HG02840 (cell line): ENCODE results near the gene GSTA4.

Experiments used
- ATAC-seq: cut with Tn5 transposase; IDR thresholded peaks from one replicate; pipeline ENCODE4 v1.9.1; 2021; ENCODE audit warnings: mild to moderate bottlenecking, moderate library complexity, moderate number of reproducible peaks; ENCODE audit not compliant: unreplicated experiment, low FRiP score

Gene GSTA4, protein sequence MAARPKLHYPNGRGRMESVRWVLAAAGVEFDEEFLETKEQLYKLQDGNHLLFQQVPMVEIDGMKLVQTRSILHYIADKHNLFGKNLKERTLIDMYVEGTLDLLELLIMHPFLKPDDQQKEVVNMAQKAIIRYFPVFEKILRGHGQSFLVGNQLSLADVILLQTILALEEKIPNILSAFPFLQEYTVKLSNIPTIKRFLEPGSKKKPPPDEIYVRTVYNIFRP

DNA sequence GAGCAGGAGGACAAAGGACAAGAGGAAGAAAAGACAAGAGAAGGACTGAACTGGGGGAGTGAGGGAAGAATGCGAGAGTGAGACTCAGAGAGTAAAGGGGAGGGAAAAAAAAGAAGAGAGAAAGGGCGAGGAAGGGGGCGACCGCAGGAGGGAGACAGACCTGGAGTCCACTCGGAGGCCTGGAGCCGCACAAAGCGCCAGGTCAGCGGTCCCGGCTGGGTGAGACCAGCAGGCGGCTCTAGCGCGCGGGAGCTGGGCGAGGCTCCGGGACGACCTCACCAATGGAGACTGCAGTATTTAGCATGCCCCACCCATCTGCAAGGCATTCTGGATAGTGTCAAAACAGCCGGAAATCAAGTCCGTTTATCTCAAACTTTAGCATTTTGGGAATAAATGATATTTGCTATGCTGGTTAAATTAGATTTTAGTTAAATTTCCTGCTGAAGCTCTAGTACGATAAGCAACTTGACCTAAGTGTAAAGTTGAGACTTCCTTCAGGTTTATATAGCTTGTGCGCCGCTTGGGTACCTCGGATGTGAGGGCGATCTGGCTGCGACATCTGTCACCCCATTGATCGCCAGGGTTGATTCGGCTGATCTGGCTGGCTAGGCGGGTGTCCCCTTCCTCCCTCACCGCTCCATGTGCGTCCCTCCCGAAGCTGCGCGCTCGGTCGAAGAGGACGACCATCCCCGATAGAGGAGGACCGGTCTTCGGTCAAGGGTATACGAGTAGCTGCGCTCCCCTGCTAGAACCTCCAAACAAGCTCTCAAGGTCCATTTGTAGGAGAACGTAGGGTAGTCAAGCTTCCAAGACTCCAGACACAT, at the start of gene GSTA4:
Gene GSTA4, minus strand, starts transcription at position 196 of the 824 bp plus-strand sequence. CDS start 1,041 bp downstream, outside the sequence.
- ATAC-seq = peak; percentile 97

DNA sequence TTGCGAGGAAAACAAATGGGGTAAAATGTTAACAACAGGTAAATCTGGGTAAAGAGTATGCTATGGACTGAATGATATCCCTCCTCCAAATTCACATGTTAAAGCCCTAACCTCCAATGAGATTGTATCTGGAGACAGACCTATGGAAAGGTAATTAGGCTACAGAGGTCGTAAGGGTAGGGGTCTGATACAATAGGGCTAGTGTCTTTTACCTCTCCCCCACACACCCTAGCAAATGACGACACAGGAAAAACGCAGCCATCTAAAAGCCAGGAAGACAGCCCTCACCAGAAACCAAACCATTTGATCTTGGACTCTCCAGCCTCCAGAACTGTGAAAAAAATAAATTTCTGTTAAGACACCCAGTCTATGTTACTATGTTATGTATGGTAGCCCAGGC, 49.5 kb upstream of the GSTA4 start:
- no peak for ATAC-seq

DNA sequence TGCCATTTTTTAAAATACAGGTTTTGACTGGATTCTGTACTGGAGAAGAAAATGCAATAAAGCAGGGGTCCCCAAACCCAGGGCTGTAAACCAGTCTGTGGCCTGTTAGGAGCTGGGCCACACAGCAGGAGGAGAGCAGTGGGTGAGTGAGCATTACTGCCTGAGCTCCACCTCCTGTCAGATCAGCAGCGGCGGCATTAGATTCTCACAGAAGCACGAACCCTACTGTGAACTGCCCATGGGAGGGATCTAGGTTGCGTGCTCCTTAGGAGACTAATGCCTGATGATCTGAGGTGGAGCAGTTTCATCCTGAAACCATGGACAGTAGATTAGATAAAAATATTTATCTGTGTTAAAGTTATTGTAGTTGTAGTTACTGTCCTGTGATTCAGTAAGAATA, 49.0 kb upstream of the GSTA4 start:
- ATAC-seq = no peak

DNA sequence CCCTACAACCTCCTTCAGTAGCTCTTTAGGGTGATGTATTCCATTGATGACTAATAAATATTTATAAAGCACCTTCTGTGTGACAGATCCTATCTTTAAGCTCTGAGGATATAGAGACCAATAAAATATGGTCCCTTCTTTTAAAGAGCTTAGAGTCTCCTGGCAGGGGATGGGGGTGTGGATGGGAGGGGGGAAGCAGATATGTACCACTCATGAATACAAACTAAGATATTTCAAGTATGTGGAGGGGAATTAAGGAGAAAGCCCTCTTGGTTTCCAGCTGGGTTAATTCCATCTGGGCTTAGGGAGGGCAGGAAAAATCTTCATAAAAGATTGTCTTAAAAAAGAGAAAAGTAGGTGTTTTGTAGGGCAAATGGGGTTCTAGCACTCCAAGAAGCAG, 48.5 kb upstream of the GSTA4 start:
- no peak for ATAC-seq

DNA sequence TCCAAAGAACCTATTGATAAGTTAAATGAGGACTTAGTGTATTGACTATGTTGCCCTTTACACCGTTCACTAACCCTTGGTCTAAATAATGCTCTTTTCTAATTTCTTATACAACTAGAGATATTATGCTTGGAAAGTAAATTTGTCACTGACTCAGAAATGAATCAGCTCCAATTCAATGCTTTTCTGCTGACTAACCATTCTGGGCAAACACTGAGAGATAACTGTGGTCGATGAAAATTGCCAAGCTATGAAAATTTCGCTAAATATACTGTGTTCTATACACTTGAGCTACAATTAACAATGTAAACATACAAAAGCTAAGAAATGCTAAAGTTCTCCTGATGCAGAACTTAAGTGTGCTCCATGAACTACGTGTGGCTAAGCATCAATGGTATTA, 47.0 kb upstream of the GSTA4 start:
- no peak for ATAC-seq

DNA sequence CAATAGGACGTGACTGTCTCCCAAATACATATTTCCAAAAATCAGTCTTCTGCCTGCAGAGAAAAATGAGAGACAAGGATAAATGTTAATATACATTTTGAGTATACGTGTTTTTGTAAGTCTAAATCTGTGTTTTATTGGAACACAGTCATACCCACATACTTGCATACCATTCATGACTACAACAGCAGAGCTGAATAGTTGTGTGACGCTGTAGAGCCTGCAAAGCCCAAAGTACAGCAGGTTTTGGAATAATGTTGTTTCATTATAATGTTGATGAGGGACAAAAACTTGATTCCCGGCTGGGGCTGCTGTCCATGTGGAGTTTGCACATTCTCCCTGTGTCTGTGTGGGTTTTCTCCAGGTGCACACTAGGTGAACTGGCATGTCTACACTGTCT, 46.3 kb upstream of the GSTA4 start:
- ATAC-seq = no peak

DNA sequence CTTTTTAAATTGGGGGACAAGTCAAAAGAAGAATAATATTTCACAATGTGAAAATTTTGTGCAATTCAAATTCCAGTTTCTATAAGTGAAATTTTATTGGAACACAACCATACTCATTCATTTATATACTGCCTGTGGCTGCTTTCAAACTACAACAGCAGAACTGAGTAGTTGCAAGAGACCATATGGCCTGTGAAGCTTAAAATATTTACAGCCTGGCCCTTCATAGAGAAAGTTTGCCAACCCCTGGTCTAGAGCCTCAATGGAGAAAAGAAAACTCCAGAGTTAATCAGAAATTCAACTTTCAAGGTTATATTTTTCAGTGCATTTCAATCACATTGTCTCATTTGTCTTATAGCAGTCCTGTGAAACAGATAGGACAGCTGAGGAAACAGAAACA, 43.5 kb upstream of the GSTA4 start:
- ATAC-seq = no peak

DNA sequence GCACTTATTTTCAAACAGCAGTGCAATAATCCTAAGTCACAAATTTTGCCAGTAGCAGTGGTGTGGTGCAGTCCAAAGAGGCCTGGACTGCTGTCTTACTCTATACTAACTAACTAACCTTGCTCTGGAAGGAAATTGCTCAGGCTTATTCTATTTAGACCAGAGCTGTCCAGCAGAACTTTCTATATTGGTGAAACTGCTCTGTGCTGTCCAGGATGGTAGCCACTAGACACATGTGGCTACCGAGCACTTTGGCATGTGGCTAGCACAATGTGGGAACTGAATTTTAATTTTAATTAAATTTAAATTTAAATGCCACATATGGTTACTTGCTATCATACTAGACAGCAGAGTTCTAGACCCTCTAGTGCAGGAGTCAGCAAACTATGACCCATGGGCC, 43.1 kb upstream of the GSTA4 start:
- no peak for ATAC-seq

DNA sequence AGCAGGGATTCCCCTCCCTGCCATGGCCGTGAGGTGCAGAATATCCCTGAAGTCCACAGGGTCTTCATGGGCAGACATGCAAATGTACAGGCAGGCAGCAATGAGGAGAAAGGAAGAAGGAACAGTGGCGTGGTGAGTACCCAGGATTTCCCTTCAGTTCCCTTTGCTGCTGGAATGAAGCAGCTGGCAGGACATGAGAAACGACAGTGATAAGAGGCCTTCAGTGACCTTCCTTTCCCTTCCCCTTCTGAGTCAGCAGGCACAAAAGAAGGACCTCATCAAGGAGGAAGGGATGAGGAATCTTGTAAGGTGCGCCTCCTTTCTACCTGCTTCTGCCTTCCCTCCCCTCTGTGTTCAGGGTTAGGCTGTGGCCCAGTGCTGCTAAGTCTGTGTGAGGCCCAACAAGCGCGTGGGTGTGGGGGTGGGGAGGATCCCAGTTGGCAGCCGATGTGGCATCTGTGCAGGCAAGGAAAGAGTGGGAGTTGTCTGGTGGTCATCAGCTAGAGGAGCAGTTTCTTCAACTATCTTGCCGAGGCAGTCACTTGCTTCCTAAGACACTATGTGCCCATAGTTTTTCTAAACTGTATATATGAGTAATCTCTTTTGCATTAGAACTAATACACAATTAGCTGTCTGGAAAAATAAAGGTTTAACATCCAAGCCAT, 40.6 kb upstream of the GSTA4 start:
- no peak for ATAC-seq

DNA sequence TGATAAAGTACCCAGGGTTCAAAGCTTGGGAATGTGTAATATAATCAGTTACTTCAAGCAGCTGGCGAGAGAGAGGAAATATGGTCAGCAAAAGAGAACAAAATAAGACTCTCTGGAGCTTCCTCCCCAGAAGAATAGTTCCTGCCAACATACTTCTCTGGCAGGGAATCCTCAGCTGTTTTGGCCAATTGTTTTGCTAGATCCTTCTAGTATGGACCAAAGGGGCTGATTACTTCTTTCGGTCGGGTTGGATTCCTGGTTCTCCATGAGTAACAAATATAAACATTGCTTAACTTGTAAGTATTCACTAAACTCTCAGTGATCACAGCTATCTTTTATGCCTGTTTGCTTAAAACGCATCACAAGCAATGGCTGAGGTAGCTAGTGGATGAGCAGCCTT, 38.7 kb upstream of the GSTA4 start:
- ATAC-seq = no peak

DNA sequence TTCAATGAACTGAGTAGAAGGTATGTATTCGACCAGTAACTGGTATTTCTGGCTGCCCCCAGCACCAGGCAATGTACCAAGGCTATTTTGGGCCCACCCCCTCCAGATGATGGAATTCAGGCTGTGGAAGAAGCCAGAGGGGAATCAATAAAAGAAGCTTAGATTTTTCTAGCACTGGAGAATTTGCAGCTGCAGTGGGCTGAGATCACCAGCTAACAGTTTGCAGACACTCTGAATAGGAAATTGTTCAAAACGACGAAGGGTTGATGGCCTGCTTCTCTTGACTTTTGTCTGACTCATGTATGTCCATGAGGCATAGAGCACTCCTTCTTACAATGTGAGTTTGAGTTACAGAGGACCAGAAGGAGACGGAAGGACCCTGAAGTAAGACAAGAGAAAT, 37.8 kb upstream of the GSTA4 start:
- ATAC-seq = no peak

DNA sequence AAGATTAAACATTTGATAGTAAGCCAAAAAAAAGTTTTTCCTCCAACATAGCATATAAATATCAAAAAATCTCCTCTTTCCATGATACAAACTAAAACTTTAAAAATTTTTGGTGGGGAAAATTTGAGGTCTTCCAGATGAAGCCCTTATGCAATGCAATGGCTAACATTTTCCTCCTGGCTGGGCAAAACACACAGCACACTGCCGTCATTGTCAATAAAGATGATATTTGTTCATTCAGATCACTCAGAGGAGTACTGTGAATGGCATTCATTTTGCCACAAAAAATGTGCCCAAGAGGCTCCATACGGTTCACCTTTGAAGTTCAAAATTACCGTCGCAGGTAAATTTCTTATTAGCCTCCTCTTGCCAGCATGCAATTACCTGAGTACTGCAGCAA, 36.2 kb upstream of the GSTA4 start:
- ATAC-seq = no peak

DNA sequence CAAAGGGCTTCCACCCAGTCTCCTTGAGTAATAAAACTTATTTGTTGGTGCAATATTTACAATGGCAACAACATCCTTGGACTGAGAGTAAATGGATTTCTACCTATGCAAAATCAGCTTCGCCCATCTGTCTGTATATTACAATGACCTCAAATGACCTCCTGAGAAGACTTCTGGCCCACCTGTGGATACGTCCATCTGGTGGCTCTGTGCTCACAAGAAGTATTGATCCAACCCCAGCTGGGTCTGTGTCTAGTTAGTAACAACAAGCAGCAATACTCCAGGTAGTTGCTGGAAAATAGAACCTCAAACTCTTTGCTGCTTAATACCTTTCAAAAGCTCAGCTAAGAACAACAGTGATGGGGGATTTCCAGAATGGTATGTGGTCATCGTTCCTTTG, 34.7 kb upstream of the GSTA4 start:
- no peak for ATAC-seq

DNA sequence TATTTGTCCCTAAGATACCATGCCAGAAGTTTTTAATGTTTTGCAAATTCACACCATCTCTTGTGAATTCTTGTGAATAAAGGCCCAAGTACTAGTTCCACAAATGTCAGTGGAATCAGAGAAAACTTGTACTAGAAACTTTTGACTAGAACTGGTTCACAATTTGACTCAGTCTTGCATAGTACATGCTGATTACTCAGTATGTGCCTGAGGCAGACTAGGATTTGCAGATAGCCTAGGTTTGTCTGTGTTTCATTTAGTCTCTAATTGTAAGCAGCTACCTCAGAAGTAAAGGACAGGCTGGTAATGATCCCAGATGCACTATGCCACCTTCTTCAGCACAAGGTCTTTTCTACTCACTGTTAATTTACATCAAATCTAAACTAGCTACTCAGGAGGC, 34.2 kb upstream of the GSTA4 start:
- ATAC-seq = no peak

DNA sequence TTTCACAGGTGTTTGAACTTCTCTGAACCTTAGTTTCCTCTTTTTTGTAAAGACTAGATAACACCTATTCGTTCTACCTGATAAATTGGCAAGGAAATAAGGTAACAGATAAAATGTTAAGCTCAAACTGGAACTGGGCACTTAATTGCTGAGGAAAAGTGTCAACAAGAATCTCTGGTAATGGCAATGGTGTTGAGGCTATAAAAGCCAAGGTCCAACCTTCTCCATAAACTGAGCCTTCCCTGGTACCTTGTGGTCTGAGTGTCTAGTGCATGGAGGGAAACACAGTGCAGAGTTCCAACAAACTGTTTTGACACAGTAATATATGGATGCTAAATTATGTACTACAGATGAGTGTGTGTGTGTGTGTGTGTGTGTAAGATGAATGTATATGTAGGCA, 33.4 kb upstream of the GSTA4 start:
- no peak for ATAC-seq

DNA sequence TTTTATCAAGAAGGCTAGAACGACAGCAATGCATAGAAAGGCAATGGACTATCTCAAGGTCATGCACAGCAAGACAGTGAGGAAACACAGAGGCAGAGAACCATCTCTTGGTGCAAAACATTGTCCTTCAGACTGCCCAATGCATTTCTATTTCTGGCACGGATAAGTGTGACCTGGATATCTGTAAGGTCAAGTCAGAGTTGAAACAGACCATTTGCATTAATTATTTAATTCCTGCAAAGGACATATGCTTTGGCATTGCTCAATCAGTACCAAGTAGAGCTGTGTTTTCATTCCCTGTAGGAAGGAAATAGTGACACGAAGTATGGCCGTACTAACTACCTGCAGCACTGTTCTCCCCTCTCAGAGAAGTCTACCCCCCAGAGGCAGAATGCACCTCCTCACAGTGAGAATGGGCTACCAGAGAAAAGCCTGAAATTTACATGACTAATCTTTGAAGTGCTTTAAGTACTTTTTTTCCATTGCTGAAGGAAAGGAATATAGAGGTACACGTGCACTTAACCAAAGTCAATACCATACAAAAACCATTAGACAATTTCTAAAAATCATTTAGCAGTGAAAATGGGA, 32.1 kb upstream of the GSTA4 start:
- ATAC-seq = no peak

DNA sequence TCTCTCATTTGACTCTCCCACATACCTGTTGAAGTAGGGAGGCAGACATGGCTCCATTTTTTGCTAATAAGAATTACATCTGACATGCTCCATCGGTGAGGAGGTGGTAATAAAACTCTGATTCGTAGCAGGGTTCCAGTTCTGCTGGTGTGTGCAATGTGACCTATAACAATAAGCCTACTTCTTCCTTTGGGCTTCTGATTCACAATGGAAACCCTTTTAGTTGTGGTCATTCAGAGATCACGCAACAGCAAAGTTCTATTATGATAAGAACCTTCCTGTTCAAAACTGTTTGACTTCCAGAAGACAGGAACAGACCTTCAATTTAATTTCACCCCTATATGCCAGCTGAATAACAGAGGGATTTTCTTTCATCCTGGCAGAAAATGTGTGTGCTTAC, 31.4 kb upstream of the GSTA4 start:
- no peak for ATAC-seq

DNA sequence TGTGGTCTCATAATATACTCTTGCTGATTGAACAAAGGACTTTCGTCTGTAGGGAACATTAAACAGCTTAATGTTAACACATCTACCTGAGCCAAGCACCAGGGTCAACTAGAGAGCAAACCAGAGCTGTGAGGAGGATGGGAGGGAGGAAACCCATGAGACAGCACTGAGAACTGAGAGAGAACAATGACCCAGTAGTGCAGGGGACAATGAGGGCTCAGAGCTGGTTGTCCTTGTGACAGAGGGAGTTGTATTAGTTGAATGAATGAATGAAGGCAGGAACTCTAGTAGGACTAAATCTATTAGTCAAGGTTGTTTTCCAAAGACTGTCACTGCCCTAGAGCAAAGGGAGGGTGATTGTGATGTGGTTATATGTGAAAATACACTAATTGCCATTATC, 28.2 kb upstream of the GSTA4 start:
- ATAC-seq = no peak

DNA sequence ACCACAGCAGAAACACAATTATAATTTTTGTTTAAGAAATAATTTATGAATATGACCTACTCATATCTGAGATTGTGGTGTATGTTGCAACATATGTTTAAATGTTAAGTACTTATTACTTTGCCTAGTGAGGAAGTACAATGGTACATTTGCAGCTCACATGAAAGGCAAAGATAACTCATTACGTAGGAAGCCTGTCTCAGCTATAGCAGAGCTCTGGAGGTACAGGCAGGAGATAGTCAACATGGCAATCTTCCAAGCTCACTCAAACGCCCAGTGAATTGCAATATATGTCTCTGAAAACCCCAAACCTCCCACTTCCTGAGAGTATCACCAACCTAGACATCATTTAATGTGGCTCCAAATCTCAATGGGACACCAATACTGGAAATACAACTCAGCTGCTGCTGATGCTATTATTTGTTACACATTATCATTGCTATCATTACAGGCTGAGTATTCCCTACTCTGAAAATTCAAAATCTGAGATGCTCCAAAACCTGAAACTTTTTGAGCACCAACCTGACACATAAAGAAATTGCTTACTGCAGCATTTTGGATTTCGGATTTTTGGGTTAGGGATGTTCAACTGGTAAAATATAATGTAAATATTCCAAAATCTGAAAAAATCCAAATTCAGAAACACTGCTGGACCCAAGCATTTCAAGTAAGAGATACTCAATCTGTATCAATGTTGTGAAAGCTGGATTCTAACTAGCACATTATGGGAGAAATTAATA, 25.1 kb upstream of the GSTA4 start:
- no peak for ATAC-seq

DNA sequence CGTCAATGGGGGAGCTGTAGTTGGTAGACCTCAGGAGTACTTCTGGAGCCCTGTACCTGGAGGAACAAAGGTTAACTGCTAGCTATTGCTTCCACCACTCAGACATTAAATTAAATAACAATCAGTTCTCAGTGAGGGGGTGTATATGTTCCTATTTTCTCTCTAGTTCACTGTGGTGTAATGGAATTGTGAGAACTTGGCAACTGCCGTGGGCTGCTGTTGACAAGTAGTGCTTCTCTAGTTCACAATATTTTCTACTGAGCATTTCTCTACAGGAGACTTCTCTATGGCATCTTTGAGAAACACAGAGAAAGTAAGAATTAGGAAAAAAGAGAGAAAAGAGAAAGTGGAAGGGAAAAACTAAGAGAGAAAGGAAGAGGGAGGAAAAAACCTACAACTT, 23.4 kb upstream of the GSTA4 start:
- no peak for ATAC-seq

DNA sequence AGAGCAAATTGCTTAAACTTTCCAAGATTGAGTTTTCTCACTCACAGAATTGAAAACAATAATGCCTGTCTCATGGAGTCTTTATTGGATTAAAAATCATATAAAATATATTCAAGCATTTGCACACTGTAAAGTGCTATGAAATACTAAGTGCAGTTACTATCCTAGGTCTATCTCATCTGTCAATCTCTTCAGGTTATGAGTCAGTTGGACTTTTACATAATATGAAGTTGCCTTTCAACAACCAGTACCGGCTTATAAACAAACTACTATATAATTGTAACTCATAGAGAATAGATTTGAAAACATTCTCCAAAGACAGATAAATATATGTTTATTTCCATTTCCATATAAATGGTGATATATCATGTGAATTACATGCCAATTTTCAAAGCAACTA, 20.4 kb upstream of the GSTA4 start:
- no peak for ATAC-seq
